ENCODE results near the gene MSL2.

DNA sequence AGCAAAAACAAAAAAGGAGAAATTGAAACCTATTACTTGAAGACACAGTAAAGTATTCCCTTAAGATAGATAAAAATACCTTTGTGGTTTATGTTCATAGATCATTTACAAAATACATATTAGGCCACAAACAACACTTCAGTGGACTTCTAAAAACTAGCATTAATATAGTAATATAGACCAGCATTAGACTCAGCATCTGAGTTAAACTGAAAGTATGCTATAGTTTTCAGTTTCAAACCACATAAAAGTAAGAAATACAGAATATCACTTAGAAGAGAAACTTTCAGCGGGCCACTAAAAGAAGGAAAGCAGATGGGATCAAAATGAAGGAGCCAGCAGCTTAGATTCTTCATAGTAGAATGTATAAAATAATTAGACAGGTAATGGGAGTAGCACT lies 86.6 kb downstream of the MSL2 start:
- TF ChIP-seq POLR2A (IDR thresholded peaks at IDR 0.05): no peak
- TF ChIP-seq, protein P1, sequence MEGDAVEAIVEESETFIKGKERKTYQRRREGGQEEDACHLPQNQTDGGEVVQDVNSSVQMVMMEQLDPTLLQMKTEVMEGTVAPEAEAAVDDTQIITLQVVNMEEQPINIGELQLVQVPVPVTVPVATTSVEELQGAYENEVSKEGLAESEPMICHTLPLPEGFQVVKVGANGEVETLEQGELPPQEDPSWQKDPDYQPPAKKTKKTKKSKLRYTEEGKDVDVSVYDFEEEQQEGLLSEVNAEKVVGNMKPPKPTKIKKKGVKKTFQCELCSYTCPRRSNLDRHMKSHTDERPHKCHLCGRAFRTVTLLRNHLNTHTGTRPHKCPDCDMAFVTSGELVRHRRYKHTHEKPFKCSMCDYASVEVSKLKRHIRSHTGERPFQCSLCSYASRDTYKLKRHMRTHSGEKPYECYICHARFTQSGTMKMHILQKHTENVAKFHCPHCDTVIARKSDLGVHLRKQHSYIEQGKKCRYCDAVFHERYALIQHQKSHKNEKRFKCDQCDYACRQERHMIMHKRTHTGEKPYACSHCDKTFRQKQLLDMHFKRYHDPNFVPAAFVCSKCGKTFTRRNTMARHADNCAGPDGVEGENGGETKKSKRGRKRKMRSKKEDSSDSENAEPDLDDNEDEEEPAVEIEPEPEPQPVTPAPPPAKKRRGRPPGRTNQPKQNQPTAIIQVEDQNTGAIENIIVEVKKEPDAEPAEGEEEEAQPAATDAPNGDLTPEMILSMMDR (IDR thresholded peaks at IDR 0.05): no peak

Measured in testis (tissue), 2 donors.